ENCODE measurements around the gene TMED4.

The TMED4 gene

DNA sequence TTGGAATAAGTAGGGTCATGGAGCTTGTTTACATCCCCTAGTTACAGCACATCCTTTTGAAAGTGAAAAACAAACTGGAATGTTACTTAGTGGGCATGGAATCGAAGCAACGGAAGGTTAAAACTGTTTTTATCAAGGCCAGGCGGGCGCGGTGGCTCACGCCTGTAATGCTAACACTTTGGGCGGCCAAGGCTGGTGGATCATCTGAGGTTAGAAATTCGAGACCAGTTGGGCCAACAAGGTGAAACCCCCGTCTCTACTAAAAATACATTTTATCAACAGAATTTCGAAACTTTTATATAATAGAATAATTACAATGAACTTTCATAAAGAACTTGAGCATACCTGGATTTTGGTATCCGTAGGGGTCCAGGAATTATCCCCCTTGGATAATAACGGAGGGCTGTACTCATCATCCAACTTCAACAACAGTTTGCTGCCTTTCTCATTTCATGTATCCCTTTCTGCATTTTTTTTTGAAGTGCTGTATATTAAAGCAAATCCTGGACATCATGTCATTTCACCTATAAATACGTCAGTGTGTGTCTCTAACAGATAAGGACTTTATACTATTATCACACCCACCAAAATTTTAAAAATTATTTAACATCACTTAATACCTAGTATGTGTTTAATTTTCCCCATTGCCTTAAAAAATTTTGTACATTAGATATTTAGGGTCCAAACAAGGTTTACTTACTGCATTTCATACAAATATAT lies 1.3 kb upstream of the TMED4 start:
- no peaks in the 10 kb centered on the region for H3K9me3 ChIP-seq (ENCODE audit: insufficient read depth, low read length)
- H3K79me2 ChIP-seq (ENCODE audit: insufficient read depth, low read length), result peaks cover 23% of the 10 kb centered on the region
- TF ChIP-seq EZH2phosphoT487 (conservative IDR thresholded peaks at IDR 0.05; ENCODE audit: low read length), result no peak
- TF ChIP-seq, protein P1, sequence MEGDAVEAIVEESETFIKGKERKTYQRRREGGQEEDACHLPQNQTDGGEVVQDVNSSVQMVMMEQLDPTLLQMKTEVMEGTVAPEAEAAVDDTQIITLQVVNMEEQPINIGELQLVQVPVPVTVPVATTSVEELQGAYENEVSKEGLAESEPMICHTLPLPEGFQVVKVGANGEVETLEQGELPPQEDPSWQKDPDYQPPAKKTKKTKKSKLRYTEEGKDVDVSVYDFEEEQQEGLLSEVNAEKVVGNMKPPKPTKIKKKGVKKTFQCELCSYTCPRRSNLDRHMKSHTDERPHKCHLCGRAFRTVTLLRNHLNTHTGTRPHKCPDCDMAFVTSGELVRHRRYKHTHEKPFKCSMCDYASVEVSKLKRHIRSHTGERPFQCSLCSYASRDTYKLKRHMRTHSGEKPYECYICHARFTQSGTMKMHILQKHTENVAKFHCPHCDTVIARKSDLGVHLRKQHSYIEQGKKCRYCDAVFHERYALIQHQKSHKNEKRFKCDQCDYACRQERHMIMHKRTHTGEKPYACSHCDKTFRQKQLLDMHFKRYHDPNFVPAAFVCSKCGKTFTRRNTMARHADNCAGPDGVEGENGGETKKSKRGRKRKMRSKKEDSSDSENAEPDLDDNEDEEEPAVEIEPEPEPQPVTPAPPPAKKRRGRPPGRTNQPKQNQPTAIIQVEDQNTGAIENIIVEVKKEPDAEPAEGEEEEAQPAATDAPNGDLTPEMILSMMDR (IDR thresholded peaks at IDR 0.05; ENCODE audit: insufficient read depth, low read length, poor library complexity, severe bottlenecking), result no peak
- peak overlapping the region; percentile 76 for H3K4me2 ChIP-seq (ENCODE audit: low read depth, low read length, poor library complexity, severe bottlenecking)
- H3K36me3 ChIP-seq (ENCODE audit: low read length), result peaks cover 11% of the 10 kb centered on the region; the same call in 1 of the 2 replicates
- peaks cover 9% of the 10 kb centered on the region for H3F3A ChIP-seq (ENCODE audit: insufficient read depth)
- no peak overlapping the region for H3K27ac ChIP-seq (ENCODE audit: low read depth, low read length)
- no peaks in the 10 kb centered on the region for H3K27me3 ChIP-seq (ENCODE audit: low read length)
- peak overlapping the region; percentile 73 for H3K9ac ChIP-seq (ENCODE audit: low read length)
- no peaks in the 10 kb centered on the region for H4K20me1 ChIP-seq (ENCODE audit: low read depth, low read length)
- no peaks in the 10 kb centered on the region for H3K9me2 ChIP-seq (replicated peaks; ENCODE audit: insufficient read depth, low read length)
- H2AFZ ChIP-seq (ENCODE audit: low read depth, low read length, severe bottlenecking), result peak overlapping the region; percentile 95
- H3K4me3 ChIP-seq (ENCODE audit: insufficient read depth, low read length, poor library complexity, severe bottlenecking), result peak overlapping the region; percentile 64

DNA sequence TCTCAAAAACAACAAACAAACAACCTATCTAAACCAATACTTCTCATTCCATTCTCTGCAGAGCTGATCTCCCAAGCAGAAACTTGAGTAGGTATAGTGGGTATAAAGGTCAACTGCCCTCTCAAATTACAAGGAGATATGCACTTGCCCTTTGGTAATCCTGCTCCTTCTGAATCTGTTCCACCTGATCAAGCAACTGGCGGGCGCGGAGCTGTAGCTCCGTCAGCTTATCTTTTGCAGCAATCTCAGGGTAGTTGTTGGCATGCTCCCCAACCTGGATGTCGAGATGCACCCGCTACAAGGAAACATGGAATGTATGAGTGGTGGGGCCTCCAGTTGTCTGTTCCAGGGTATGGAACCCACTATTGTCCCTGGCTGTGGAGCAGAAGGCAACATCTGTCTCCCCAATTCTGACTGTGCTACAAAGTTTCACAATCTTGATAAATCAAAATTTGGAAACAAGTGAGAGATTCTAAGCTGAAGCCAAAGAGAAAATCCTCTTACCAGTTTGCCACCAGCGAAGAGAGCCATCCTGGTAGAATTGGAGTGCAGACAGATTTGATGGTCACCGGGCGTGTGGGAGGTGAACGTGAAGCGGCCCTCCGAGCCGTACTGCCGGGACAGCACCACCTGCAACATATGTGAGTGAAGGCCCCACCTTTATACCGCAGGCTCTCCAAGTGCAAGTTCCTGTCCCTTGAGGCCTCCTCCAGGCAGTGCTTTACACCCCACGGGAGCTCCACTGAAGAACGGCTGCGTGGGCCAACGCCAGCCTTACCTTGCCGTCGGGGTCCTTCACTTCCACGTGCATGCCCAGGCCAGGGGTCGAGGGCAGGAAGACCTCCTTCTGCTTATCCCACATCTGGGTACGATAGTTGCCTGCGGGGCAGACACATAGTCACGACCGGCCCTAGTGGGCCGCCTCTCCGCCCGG lies 819 bp downstream of the TMED4 start:
- peak overlapping the region; percentile 86 for H3K9ac ChIP-seq (ENCODE audit: low read length)
- peaks cover 23% of the 10 kb centered on the region for H3K79me2 ChIP-seq (ENCODE audit: insufficient read depth, low read length)
- no peaks in the 10 kb centered on the region for H3K9me3 ChIP-seq (ENCODE audit: insufficient read depth, low read length)
- TF ChIP-seq, protein P1 (IDR thresholded peaks at IDR 0.05; ENCODE audit: insufficient read depth, low read length, poor library complexity, severe bottlenecking), result no peak
- TF ChIP-seq EZH2phosphoT487 (conservative IDR thresholded peaks at IDR 0.05; ENCODE audit: low read length), result no peak
- peak overlapping the region; percentile 15 for H2AFZ ChIP-seq (ENCODE audit: low read depth, low read length, severe bottlenecking)
- peaks cover 9% of the 10 kb centered on the region for H3F3A ChIP-seq (ENCODE audit: insufficient read depth)
- H3K36me3 ChIP-seq (ENCODE audit: low read length), result peaks cover 11% of the 10 kb centered on the region; the same call in 1 of the 2 replicates
- peak overlapping the region; percentile 78 for H3K4me2 ChIP-seq (ENCODE audit: low read depth, low read length, poor library complexity, severe bottlenecking)
- peak overlapping the region; percentile 76 for H3K27ac ChIP-seq (ENCODE audit: low read depth, low read length)
- no peaks in the 10 kb centered on the region for H3K27me3 ChIP-seq (ENCODE audit: low read length)
- no peaks in the 10 kb centered on the region for H4K20me1 ChIP-seq (ENCODE audit: low read depth, low read length)
- H3K4me3 ChIP-seq (ENCODE audit: insufficient read depth, low read length, poor library complexity, severe bottlenecking), result peak overlapping the region; percentile 68
- no peaks in the 10 kb centered on the region for H3K9me2 ChIP-seq (replicated peaks; ENCODE audit: insufficient read depth, low read length)

GRCh38 chr7:44576228-44576627 lies 5.8 kb downstream of the TMED4 start:
- Histone ChIP-seq H3K36me3 (ENCODE audit: low read length) (peaks cover 23% of the 10 kb centered on the region), H3F3A (ENCODE audit: insufficient read depth) (peaks cover 12% of the 10 kb centered on the region), H3K27ac (ENCODE audit: low read depth, low read length) (no peak overlapping the region), H3K9ac (ENCODE audit: low read length) (no peak overlapping the region), H4K20me1 (ENCODE audit: low read depth, low read length) (no peaks in the 10 kb centered on the region), H3K9me3 (ENCODE audit: insufficient read depth, low read length) (no peaks in the 10 kb centered on the region), H2AFZ (ENCODE audit: low read depth, low read length, severe bottlenecking) (no peak overlapping the region), H3K9me2 (replicated peaks; ENCODE audit: insufficient read depth, low read length) (no peaks in the 10 kb centered on the region), H3K27me3 (ENCODE audit: low read length) (no peaks in the 10 kb centered on the region), H3K4me3 (ENCODE audit: insufficient read depth, low read length, poor library complexity, severe bottlenecking) (no peak overlapping the region), H3K4me2 (ENCODE audit: low read depth, low read length, poor library complexity, severe bottlenecking) (no peak overlapping the region), H3K79me2 (ENCODE audit: insufficient read depth, low read length) (peaks cover 56% of the 10 kb centered on the region)
- no peak for TF ChIP-seq EZH2phosphoT487 (conservative IDR thresholded peaks at IDR 0.05; ENCODE audit: low read length)
- TF ChIP-seq, protein P1 (IDR thresholded peaks at IDR 0.05; ENCODE audit: insufficient read depth, low read length, poor library complexity, severe bottlenecking), result no peak
